Activated naive CD8-positive, alpha-beta T cell treated with anti-CD3 and anti-CD28 coated beads, Interleukin-2, amount 10 ng/mL, durations not matched to agents 7 days and 5 days (primary cell): ENCODE data around the gene INHBE. TPM values are rescaled to one million over a fixed set of nuclear protein-coding genes. Genes with fewer than 3 reads are reported as not detected.

Experiments
- ATAC-seq: fragments of 150-1000 bp; cut with Tn5 transposase; one replicate; pipeline ENCODE4 v1.10.0; 2021; ENCODE audit warnings: low read depth, moderate library complexity
- POLR2A ChIA-PET: fragments of 350-600 bp; sonication (Branson Sonifier 250); formaldehyde crosslinking; loops from one replicate; lab custom pipeline; 2021; ENCODE audit warnings: antibody characterized with exemption; lab: Charles Lee
- DNase-seq: peaks from one replicate; pipeline ENCODE4 v3.0.0; 2021
- H3K27ac Mint-ChIP-seq: one replicate; pipeline ENCODE4 v1.8.0; 2022; ENCODE audit warnings: mild to moderate bottlenecking, mixed read lengths
- H3K27me3 Mint-ChIP-seq: one replicate; pipeline ENCODE4 v1.8.0; 2022; ENCODE audit warnings: mild to moderate bottlenecking, moderate library complexity, mixed read lengths
- H3K36me3 Mint-ChIP-seq: one replicate; pipeline ENCODE4 v1.8.0; 2021; ENCODE audit warnings: mild to moderate bottlenecking, mixed read lengths
- H3K4me1 Mint-ChIP-seq: one replicate; pipeline ENCODE4 v1.8.0; 2021; ENCODE audit warnings: mixed read lengths
- H3K4me3 Mint-ChIP-seq: one replicate; pipeline ENCODE4 v1.8.0; 2022; ENCODE audit warnings: mild to moderate bottlenecking, moderate library complexity, mixed read lengths
- H3K9me3 Mint-ChIP-seq: one replicate; pipeline ENCODE4 v1.8.0; 2021; ENCODE audit warnings: mixed read lengths
- total RNA-seq, 2 experiments: library from RNA; stranded (reverse); gene quantifications; one replicate each; pipeline ENCODE4 v1.2.3, GENCODE V29; 2021

The INHBE gene
- total RNA-seq, 2 experiments from 2014 or later, result not detected

GRCh38 chr12:57459055-57459749 is 4.1 kb downstream of the INHBE start:
- peaks cover 11% of the 10 kb centered on the region for H3K27me3 Mint-ChIP-seq
- POLR2A ChIA-PET, result interaction anchor here (0.7 to 9.9 kb wide), 17 partner anchors 18 to 285 kb away, joined by 3 to 119 read pairs (median 3); partner anchors contain the start of genes ARHGAP9, ARHGEF25, DDIT3 and INHBC
- peaks cover 36% of the 10 kb centered on the region for H3K4me1 Mint-ChIP-seq
- H3K27ac Mint-ChIP-seq, result peak overlapping the region; percentile 95
- H3K4me3 Mint-ChIP-seq, result peak overlapping the region; percentile 92
- peak; percentile 79 for ATAC-seq
- no peaks in the 10 kb centered on the region for H3K9me3 Mint-ChIP-seq
- DNase-seq, result peak; percentile 92
- no peaks in the 10 kb centered on the region for H3K36me3 Mint-ChIP-seq

- ATAC-seq (no peak), DNase-seq (no peak)
- H3K27me3 Mint-ChIP-seq, result peaks cover 11% of the 10 kb centered on the region
- H3K9me3 Mint-ChIP-seq, result no peaks in the 10 kb centered on the region
- POLR2A ChIA-PET, result interaction anchor here (1.0 to 9.9 kb wide), 8 partner anchors 10 to 219 kb away, joined by 3 to 119 read pairs (median 5); partner anchors contain the start of gene ARHGAP9
- peak within 1 kb of the TSS; percentile 95 for H3K27ac Mint-ChIP-seq
- H3K4me1 Mint-ChIP-seq, result peaks cover 38% of the 10 kb centered on the region
- no peaks in the 10 kb centered on the region for H3K36me3 Mint-ChIP-seq
- peak within 1 kb of the TSS; percentile 92 for H3K4me3 Mint-ChIP-seq
These were observed 4.8 kb downstream of the INHBE start, which contains the start of gene GLI1 for GRCh38 chr12:57459750-57460467. Gene GLI1 (plus strand): TSS chr12:57459785. CDS start chr12:57463692, 3,907 bp downstream.

- POLR2A ChIA-PET, result interaction anchor here (1.1 to 9.9 kb wide), 2 partner anchors 9 to 17 kb away, joined by 4 to 119 read pairs; partner anchors contain the start of gene ARHGAP9
- no peaks in the 10 kb centered on the region for H3K9me3 Mint-ChIP-seq
- no peaks in the 10 kb centered on the region for H3K36me3 Mint-ChIP-seq
- H3K4me1 Mint-ChIP-seq, result peaks cover 38% of the 10 kb centered on the region
- H3K27me3 Mint-ChIP-seq, result peaks cover 11% of the 10 kb centered on the region
- peak overlapping the region; percentile 66 for H3K4me3 Mint-ChIP-seq
- DNase-seq (no peak), ATAC-seq (no peak)
- peak overlapping the region; percentile 44 for H3K27ac Mint-ChIP-seq
These were observed 5.3 kb downstream of the INHBE start for GRCh38 chr12:57460468-57460784.

DNA sequence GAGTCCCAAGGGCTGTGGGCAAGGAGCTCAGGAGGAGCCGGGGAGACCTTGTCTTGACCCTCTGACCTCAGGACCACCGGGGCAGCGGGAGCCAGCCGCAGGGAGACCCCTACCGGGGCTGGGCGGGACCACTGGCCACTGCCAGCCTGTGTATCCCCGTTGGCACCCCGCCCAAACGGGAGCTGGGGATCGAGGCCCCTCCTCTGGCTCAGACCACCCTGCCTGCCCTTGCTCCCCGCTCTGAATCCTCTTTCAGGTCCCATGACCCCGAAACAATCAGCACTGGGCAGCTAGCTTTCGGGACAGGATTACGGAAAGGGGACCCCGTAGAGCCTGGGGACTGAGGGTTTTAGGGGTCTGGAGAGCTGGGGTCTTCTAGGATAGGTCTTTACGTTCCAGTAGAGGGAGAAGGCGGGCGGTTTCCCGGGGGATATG is 5.8 kb downstream of the INHBE start:
- ATAC-seq (no peak), DNase-seq (no peak)
- Mint-ChIP-seq H3K4me3 (peak overlapping the region; percentile 92), H3K4me1 (peaks cover 37% of the 10 kb centered on the region), H3K36me3 (no peaks in the 10 kb centered on the region), H3K27me3 (peaks cover 11% of the 10 kb centered on the region), H3K27ac (no peak overlapping the region), H3K9me3 (no peaks in the 10 kb centered on the region)
- POLR2A ChIA-PET, result interaction anchor here (1.1 to 9.9 kb wide), 3 partner anchors 9 to 59 kb away, joined by 4 to 119 read pairs (median 10); partner anchors contain the start of genes ARHGAP9 and DDIT3

GRCh38 chr12:57461276-57461916 is 6.3 kb downstream of the INHBE start:
- Mint-ChIP-seq H3K9me3 (no peaks in the 10 kb centered on the region), H3K27me3 (peaks cover 11% of the 10 kb centered on the region), H3K36me3 (no peaks in the 10 kb centered on the region), H3K4me3 (peak overlapping the region; percentile 92), H3K4me1 (peaks cover 33% of the 10 kb centered on the region), H3K27ac (no peak overlapping the region)
- POLR2A ChIA-PET, result interaction anchor here (0.5 to 9.9 kb wide), 5 partner anchors 9 to 248 kb away, joined by 3 to 119 read pairs (median 4); partner anchors contain the start of genes ARHGAP9 and DDIT3
- no peak for ATAC-seq
- DNase-seq, result peak; percentile 53

DNA sequence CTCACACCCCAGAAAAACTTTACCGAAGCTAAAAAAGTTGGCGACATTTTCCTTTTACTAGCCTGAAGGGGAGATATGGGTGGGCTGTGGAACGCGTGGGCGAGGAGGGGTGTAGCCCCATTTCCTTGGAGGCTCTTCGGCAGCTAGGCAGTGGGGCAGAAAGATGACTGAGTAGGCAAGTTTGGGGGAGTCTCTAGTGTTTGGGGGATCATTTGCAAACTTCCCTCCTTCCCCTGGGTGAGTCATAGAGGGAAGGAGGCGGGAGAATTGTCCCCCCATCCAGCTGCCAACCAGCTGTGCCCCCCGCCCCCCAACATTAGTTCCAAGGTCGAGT is 6.8 kb downstream of the INHBE start:
- ATAC-seq (no peak), DNase-seq (no peak)
- Mint-ChIP-seq H3K4me1 (peaks cover 33% of the 10 kb centered on the region), H3K9me3 (no peaks in the 10 kb centered on the region), H3K27ac (peak overlapping the region; percentile 37), H3K4me3 (peak overlapping the region; percentile 92), H3K36me3 (no peaks in the 10 kb centered on the region), H3K27me3 (peaks cover 11% of the 10 kb centered on the region)
- POLR2A ChIA-PET, result interaction anchor here (0.5 to 9.9 kb wide), 5 partner anchors 8 to 248 kb away, joined by 3 to 119 read pairs (median 4); partner anchors contain the start of genes ARHGAP9 and DDIT3

DNA sequence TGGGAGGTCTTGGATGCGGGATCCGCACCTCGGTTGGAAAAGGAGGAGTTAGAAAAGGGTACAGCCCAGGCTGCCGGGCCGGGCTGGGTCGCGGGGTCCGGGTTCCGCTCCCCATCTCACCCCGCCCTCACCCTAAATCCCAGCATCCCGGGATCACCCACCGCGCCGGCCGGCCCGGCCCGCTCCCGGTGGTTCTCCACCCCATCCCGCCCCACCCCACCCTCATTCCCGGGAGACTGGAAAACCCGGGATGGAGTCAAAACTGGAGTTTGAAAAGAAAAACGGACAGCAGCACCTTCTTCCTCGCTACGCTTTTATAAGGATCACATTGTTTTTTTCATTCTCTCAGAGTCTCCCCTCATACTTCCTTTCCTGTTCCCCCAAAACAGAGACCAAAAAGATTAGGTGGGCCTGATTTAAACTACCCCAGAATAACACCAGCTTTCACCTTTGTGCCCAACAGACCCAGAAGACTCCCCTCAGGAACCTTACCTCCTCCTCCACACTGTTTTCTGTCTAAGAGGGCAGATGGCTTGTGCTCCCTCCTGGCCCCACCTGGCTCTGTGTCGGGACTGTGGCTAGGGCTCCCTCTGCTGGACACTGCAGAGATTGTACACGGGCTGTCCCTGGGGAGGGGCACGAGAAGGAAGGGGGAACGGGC is 7.3 kb downstream of the INHBE start:
- H3K36me3 Mint-ChIP-seq, result peaks cover 4% of the 10 kb centered on the region
- peak; percentile 74 for ATAC-seq
- H3K27me3 Mint-ChIP-seq, result peaks cover 11% of the 10 kb centered on the region
- peaks cover 35% of the 10 kb centered on the region for H3K4me1 Mint-ChIP-seq
- H3K4me3 Mint-ChIP-seq, result peak overlapping the region; percentile 92
- POLR2A ChIA-PET, result interaction anchor here (0.5 to 9.9 kb wide), 5 partner anchors 8 to 249 kb away, joined by 3 to 119 read pairs (median 4); partner anchors contain the start of gene ARHGAP9
- peak overlapping the region; percentile 27 for H3K27ac Mint-ChIP-seq
- no peaks in the 10 kb centered on the region for H3K9me3 Mint-ChIP-seq
- DNase-seq, result peak; percentile 87

GRCh38 chr12:57462912-57463253 is 7.8 kb downstream of the INHBE start:
- no peak for ATAC-seq
- no peak for DNase-seq
- H3K4me1 Mint-ChIP-seq, result peaks cover 35% of the 10 kb centered on the region
- no peaks in the 10 kb centered on the region for H3K9me3 Mint-ChIP-seq
- no peak overlapping the region for H3K27ac Mint-ChIP-seq
- peaks cover 11% of the 10 kb centered on the region for H3K27me3 Mint-ChIP-seq
- POLR2A ChIA-PET, result interaction anchor here (1.2 to 9.9 kb wide), 3 partner anchors 9 to 56 kb away, joined by 3 to 119 read pairs (median 4); partner anchors contain the start of gene ARHGAP9
- peaks cover 8% of the 10 kb centered on the region for H3K36me3 Mint-ChIP-seq
- H3K4me3 Mint-ChIP-seq, result peak overlapping the region; percentile 81

DNA sequence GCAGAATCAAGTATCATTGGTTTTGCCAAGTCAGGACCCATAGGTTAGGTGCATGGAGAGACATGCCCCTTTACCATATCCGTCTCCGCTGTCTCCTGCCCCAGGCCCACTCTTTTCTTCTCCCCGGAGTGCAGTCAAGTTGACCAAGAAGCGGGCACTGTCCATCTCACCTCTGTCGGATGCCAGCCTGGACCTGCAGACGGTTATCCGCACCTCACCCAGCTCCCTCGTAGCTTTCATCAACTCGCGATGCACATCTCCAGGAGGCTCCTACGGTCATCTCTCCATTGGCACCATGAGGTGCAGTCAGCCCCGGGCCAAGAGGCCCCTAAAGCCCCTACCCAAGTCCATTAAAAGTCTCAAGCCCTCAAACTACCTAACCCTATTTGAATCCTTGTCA is 9.5 kb downstream of the INHBE start:
- POLR2A ChIA-PET, result interaction anchor here (9.9 kb wide), 1 partner anchor 13 kb away, joined by 119 read pairs; the partner anchor contains the start of gene ARHGAP9
- no peak overlapping the region for H3K27ac Mint-ChIP-seq
- ATAC-seq, result no peak
- no peak overlapping the region for H3K4me3 Mint-ChIP-seq
- H3K9me3 Mint-ChIP-seq, result no peaks in the 10 kb centered on the region
- DNase-seq, result no peak
- H3K27me3 Mint-ChIP-seq, result peaks cover 11% of the 10 kb centered on the region
- H3K36me3 Mint-ChIP-seq, result peaks cover 18% of the 10 kb centered on the region
- H3K4me1 Mint-ChIP-seq, result peaks cover 28% of the 10 kb centered on the region

DNA sequence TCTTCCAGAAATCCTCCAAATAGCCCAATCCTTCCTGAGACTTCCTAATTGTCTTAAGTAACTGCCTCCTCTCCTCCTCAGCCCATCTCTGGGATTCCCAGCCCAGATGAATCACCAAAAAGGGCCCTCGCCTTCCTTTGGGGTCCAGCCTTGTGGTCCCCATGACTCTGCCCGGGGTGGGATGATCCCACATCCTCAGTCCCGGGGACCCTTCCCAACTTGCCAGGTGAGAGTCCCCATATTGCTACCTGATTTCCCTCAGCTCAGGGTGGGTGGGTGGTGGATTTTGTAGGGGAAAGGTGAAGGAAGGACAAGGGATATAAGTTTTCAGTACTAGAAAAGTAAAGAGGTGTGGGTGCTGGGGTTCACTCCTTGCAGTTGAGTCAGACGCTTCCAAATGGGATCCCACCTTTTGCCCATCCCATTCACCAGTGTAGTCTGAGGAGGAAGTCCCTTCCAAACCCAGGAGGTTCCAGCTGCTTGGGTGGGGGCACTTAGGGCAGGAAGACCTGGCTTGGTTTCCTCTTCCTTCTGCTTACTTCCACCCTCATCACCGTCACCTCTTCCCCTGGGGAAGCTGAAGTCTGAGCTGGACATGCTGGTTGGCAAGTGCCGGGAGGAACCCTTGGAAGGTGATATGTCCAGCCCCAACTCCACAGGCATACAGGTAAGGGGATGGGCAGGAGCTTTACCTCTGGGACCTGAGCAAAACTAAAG is 10.1 kb downstream of the INHBE start:
- peaks cover 27% of the 10 kb centered on the region for H3K4me1 Mint-ChIP-seq
- H3K27me3 Mint-ChIP-seq, result peaks cover 8% of the 10 kb centered on the region
- H3K4me3 Mint-ChIP-seq, result no peak overlapping the region
- H3K36me3 Mint-ChIP-seq, result peaks cover 20% of the 10 kb centered on the region
- POLR2A ChIA-PET, result interaction anchor here (0.7 to 9.9 kb wide), 2 partner anchors 12 to 32 kb away, joined by 3 to 119 read pairs; partner anchors contain the start of gene ARHGAP9
- no peaks in the 10 kb centered on the region for H3K9me3 Mint-ChIP-seq
- DNase-seq (no peak), ATAC-seq (no peak)
- peak overlapping the region; percentile 17 for H3K27ac Mint-ChIP-seq

DNA sequence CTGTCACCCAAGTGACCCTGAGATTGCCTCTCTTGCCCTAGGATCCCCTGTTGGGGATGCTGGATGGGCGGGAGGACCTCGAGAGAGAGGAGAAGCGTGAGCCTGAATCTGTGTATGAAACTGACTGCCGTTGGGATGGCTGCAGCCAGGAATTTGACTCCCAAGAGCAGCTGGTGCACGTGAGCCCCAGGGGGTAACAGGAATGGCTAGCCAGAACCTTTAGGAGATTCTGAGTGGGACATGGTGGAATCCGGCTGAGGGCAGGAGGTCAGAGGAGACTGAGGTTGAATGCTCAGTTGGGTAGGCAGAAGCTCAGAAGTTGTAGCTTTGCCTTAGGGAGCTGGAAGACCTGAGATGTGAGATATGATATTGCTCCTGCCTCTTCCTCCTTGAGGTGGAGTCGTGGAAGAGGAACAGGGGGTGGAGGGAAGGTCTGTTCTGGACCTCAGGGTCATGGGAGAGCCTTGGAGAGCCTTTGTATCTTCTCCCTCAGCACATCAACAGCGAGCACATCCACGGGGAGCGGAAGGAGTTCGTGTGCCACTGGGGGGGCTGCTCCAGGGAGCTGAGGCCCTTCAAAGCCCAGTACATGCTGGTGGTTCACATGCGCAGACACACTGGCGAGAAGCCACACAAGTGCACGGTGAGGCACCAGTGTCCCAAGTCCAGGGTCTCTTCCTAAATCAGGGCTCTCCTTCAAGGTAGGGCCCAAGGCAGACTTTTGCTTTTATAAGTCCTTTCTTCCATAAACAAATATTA is 10.8 kb downstream of the INHBE start:
- H3K36me3 Mint-ChIP-seq, result peaks cover 20% of the 10 kb centered on the region
- peak overlapping the region; percentile 17 for H3K27ac Mint-ChIP-seq
- ATAC-seq, result no peak
- peaks cover 23% of the 10 kb centered on the region for H3K4me1 Mint-ChIP-seq
- POLR2A ChIA-PET, result interaction anchor here (0.7 to 9.9 kb wide), 2 partner anchors 11 to 31 kb away, joined by 3 to 119 read pairs; partner anchors contain the start of gene ARHGAP9
- H3K4me3 Mint-ChIP-seq, result no peak overlapping the region
- H3K27me3 Mint-ChIP-seq, result peaks cover 3% of the 10 kb centered on the region
- no peaks in the 10 kb centered on the region for H3K9me3 Mint-ChIP-seq
- DNase-seq, result no peak
